Bone marrow (tissue), 2 donors: ENCODE measurements around the gene PHC3.

ENCODE experiments used
- DNase-seq, 2 donors: peaks; one replicate each; lab custom pipeline; 2025; lab: John Stamatoyannopoulos, UW

Gene PHC3

GRCh38 chr3:170189398-170190256 is 8.1 kb upstream of the PHC3 start:
- no peak for DNase-seq

- DNase-seq: no peak
Measured at GRCh38 chr3:170180079-170180907, 1.2 kb downstream of the PHC3 start.

GRCh38 chr3:170179432-170179831 is 2.1 kb downstream of the PHC3 start:
- no peak for DNase-seq

DNA sequence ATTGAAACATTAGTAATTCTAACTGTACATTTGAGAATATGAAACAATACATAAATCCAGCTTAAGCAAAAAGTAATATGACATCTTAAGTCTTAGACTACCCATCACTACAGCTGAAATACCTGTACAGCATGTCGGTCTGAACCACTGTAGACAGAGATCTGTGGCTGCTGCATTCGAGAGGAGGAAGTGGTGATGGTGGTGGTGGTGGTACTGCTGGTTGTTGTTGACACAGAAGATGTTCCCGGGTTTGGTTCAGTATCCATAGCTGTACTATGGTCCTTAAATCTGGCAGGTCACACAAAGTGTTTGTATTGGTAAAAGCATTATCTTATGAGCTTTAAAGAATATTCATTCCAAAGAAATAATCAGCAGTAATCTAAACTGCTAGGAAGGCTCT is 2.9 kb downstream of the PHC3 start:
- DNase-seq: no peak

DNA sequence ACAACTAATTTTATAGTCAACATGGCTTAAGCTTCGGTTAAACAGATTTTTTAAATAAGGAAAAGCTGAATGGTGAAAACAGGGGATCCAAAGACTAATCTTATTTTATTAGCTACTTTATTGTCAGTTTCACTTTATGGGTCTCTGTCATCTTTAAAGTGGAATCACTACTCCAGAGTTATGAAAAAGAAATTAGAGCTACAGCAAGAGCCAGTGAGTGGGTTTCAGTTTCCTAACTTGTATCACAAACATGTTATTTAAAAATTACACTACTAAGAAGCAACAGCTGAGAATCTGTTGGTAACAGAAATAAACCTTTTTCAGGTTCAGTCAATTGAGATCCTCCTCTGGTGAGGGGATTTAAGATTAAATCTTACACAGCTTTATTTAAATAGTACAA is 10.0 kb downstream of the PHC3 start:
- no peak for DNase-seq

GRCh38 chr3:170164717-170165116 is 16.8 kb downstream of the PHC3 start:
- DNase-seq: no peak

DNA sequence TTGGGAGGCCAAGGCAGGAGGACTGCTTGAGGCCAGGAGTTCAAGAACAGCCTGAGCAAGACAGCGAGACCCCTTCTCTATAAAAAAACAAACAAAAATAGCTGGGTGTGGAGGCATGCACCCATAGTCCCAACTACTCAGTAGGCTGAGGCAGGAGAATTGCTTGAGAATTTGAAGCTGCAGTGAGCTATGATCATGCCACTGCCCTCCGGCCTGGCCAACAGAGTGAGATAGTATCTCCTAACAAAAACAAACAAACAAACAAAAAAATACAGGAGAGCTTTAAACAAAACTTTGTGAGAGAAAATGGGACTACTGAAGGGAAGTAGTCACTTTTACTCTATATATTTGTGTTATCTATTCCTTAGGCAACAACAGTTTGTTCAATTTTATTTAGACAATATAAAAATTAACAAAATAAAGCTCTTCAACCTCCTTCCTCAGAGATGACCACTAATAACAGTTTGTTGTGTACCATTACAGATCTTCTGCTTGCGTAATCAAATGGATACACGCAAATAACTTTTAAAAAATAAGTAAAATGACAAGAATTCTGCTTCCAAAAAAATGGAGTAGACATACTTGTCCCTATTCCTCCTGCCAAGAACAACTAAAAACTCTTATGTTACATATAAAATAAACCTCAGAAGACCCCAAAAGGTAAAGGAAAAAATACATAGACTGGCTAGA is 17.4 kb downstream of the PHC3 start:
- DNase-seq: no peak

DNA sequence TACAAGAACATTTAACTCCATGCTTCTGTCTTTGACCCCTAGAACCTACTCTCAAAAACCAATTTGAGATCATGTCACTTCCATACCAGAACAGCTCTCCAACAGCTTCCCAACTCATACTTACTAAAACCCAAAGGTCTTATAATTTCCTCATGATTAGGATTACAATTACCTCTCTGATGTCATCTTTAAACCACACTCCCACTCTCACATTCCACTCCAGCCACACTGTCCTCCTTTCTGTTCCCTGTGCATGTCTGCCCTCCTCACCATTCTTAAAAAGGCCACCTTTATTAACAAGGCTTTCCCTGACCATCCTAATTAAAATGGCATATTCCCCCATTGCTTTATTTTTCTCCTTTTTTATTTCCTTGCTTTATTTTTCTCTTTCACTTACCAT is 18.9 kb downstream of the PHC3 start:
- DNase-seq: no peak

DNA sequence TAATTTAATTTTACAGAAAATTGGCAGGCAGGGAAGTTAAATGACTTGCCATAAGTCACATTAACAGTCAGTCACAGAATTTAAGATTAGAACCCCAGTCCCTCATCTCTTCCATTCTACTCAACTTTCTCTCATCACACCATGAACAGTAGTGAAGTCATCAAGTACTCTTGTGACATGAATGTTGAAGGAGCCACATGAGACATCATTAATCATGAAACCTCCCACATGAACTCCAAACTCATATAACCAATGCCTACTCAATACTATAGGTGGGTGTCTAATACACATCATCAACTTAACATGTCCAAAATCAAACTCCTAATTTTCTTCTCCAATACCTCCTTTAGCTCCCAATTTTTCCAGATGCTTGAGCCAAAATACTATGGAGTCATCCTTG is 19.5 kb downstream of the PHC3 start:
- no peak for DNase-seq

- no peak for DNase-seq
Measured at GRCh38 chr3:170159933-170160332, 21.6 kb downstream of the PHC3 start.

DNA sequence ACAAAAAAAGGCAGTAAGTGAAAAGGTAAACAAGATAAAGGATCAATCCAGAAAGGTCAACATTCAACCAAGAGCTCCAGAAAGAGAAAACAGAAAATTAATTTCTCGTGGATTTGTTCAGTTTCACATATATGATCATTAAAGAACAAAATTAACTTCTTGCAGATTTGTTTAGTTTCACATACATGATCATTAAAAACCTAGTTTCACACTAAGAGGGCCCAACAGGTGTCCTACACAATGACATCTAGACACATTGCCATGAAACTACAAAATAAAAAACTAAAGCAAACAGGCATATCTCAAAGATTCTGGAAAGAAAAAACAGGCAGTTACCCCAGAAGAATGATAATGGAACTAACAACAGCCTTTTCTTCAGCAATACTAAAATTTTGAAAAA is 22.1 kb downstream of the PHC3 start:
- DNase-seq: no peak

DNA sequence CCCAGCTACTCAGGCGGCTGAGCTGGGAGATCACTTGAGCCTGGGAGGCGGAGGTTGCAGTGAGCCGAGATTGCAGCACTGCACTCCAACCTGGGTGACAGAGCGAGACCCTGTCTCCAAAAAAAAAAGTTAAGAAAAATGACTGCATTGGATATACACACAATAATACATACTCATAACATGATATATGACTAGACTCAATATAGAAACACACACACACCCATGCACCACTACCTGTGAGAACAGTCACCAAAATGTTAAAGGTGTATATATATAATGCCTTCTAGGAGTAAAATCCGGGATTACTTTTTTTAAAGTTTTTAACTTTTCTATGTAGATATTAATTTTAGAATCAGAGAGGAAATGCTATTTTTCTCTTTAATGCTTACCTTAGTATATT is 25.9 kb downstream of the PHC3 start:
- DNase-seq: no peak

DNA sequence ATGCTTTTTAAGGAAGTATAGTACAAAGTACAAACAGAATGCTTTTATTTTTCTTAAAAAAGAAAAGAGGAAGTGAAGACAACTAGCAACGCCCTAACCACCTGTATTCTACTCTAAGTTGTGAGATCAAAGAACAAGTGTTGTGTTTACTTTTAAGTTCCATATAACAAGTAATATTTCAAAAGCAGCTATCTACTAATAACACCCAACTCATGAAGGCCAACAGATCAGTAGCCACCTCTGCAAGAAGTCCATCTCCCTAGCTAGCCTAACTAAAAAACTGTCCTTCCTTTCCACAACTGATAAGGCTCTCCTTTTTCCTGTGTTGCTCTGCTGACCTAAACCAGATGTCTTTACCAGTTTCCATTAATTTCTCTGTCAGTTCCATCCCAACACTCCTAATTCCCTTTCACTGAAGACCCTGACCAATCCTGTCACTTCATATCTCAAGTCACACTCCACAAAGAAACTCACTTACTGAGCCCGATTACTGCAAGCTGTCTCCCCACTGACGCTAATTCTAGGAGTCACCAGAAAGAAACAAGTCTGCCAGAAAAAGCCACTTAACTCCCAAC is 26.9 kb downstream of the PHC3 start:
- DNase-seq: peak in 1 of 2 donors; percentile 65

GRCh38 chr3:170154084-170154483 is 27.4 kb downstream of the PHC3 start:
- no peak for DNase-seq

DNA sequence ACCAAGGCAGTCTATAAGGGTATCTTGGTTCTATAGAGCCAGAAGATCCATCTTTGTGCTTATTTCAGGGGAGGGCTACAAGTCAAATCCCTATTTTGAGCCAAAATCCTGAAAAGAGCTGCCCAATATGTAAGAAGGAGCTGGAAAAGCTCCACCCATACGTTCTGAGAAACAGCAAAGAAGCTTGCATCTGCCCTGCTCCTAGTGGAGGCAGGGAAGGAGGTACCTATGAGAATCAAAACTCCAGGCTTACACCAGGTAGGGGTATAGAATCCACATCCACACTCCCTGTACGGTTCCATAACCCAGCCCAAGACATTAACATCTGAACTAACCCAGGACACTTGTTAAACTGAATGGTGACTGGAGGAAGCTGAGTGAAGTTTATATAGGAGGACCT is 30.0 kb downstream of the PHC3 start:
- no peak for DNase-seq

DNA sequence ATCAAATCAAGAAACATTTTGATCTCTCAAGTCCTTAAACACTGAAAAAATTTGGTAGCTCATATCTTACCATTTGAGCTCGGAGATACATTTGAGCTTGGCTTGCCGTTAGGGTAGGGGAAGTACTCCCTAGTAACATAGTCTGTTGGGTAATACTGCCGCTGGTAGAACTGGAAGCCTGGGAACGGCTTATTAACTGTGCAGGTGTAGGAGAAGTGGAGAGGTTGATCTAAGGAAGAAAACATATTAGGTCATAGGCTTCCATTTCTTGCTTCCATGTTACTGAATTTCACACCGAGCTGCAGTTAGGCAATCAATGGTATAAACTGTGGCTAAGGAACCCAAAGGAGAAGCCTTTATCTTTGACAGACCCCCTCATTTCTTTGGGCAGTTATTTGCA is 32.5 kb downstream of the PHC3 start:
- DNase-seq: no peak

DNA sequence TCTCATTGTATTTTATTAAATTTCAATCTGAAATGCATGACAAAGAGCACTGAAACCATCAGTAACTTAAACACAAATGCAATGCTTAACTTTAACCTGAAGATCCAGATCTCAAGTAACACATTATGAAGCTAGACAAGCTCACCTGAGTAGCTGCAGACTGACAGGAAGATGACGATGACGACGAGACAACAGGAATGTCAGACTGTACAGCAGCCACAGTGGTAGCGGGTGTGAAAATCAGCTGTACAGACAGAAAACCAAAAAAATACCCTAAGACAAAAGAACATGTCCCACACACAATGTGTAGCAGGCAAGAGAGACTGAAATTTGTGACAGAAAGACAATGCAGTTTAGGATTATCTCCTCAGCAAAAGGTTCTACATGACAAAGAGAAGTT is 36.3 kb downstream of the PHC3 start:
- no peak for DNase-seq

DNA sequence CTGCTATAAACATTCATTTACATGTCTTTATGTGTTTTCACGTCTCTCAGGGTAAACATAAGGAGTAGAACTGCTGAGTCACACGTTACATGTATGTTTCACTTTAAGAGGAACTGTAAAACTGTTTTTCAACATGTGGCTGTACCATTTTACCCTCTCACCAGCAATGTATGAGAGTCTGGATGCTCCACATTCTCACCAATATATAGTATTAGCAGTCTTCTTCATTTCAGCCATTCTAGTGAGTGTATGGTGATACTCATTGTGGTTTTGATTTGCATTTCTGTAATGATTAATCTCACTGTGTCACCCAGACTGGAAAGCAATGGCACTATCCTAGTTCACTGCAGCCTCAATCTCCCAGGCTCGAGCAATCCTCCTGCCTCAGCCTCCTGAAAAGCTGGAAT is 37.1 kb downstream of the PHC3 start:
- no peak for DNase-seq

DNA sequence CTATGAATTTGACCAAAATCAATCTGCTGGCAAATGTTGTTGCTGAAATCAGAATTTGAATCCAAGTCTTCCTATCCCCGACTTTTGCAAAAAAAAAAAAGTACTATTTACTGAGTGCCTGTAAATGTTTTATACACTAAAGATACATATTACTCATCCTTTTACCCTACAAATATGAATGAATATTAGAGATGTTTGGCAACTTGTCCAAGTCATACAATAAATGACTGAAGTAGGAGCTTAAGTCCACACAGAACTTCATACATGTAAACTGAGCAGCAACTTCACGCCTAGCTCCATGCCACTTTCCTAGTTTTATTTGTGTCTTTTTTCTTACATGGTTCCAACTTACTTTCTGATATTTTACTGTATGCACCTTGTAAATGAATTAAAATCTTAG is 39.2 kb downstream of the PHC3 start:
- no peak for DNase-seq

DNA sequence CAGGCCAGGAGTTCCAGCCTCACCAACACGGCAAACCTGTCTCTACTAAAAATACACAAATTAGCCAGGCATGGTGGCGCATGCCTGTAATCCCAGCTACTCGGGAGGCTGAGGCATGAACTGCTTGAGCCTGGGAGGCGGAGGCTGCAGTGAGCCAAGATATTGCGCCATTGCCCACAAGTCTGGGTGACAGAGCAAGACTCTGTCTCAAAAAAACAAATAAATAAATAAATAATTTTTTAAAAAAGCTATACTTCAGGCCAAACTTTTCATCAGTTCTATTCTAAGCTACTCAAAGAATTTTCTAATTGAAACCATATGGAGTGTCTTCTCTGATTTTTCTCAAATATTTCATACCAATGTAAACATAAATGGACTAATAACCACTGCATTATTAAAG is 43.5 kb downstream of the PHC3 start:
- no peak for DNase-seq

- DNase-seq: no peak
Measured at GRCh38 chr3:170132335-170132734, 49.2 kb downstream of the PHC3 start.

DNA sequence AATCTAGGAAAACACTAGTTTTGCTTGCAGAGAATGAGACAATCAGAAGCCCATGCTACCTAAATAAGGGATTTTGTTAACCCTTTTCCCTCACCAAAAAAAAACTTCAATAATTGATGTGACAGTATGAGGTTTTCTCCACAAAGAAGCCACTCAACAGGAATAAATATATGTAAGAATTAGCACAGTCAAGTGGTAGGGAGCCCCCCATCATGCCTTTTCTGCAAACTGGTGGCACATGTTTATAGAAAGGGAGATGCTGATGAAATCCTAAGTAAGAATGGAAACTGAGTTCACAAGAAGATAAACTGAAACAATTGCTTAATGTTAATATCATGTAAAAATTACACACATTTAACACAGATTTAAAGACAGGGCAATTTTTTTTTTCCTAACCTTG is 51.0 kb downstream of the PHC3 start:
- DNase-seq: no peak
